DOHH2 (cell line): Measurements from ENCODE around the gene OCA2.

Experiments
- H3F3A ChIP-seq: fragments of 200-600 bp; sonication (generic), shearing (Covaris generic); 2 replicates; pipeline ENCODE4 v1.6.0; 2016; ENCODE audit warnings: antibody characterized with exemption, mild to moderate bottlenecking; ENCODE audit not compliant: control insufficient read depth, insufficient read depth
- H3K27ac ChIP-seq: fragments of 200-600 bp; sonication (generic); 2 replicates; pipeline ENCODE4 v1.5.1; 2014; ENCODE audit warnings: low read depth, mild to moderate bottlenecking, low read length, moderate library complexity
- H3K27me3 ChIP-seq: fragments of 200-600 bp; sonication (generic); 2 replicates; pipeline ENCODE4 v1.6.1; 2014; ENCODE audit warnings: mild to moderate bottlenecking, low read length, mixed read lengths; ENCODE audit not compliant: control insufficient read depth
- H3K36me3 ChIP-seq: fragments of 200-600 bp; sonication (generic); 2 replicates; pipeline ENCODE4 v1.6.1; 2014; ENCODE audit warnings: mild to moderate bottlenecking, low read length, moderate library complexity, mixed read lengths; ENCODE audit not compliant: control insufficient read depth
- H3K4me1 ChIP-seq: fragments of 200-600 bp; sonication (generic); 2 replicates; pipeline ENCODE4 v1.6.1; 2014; ENCODE audit warnings: mild to moderate bottlenecking, low read length, mixed read lengths; ENCODE audit not compliant: control insufficient read depth
- H3K4me2 ChIP-seq: fragments of 200-600 bp; sonication (generic); 2 replicates; pipeline ENCODE4 v1.6.0; 2014; ENCODE audit warnings: mild to moderate bottlenecking, low read length, moderate library complexity
- H3K4me3 ChIP-seq: fragments of 200-600 bp; sonication (generic); 2 replicates; pipeline ENCODE4 v1.5.1; 2014; ENCODE audit warnings: mild to moderate bottlenecking, low read length, mixed read lengths
- H3K79me2 ChIP-seq: fragments of 200-600 bp; sonication (generic); 2 replicates; pipeline ENCODE4 v1.6.1; 2014; ENCODE audit warnings: mild to moderate bottlenecking, low read length, mixed read lengths; ENCODE audit not compliant: control insufficient read depth
- H3K9me2 ChIP-seq: fragments of 200-600 bp; sonication (generic); replicated peaks from 2 replicates; pipeline ENCODE4 v1.6.1; 2014; ENCODE audit warnings: mild to moderate bottlenecking, low read length, mixed read lengths; ENCODE audit not compliant: control insufficient read depth
- H3K9me3 ChIP-seq: fragments of 200-600 bp; sonication (generic); 2 replicates; pipeline ENCODE4 v1.6.1; 2014; ENCODE audit warnings: antibody characterized with exemption, low read length, mixed read lengths; ENCODE audit not compliant: control insufficient read depth, insufficient read depth
- H4K20me1 ChIP-seq: fragments of 200-600 bp; sonication (generic); 2 replicates; pipeline ENCODE4 v1.6.0; 2014; ENCODE audit warnings: low read depth, mild to moderate bottlenecking, antibody characterized with exemption, low read length, moderate library complexity; ENCODE audit not compliant: control insufficient read depth, insufficient read depth
- EZH2phosphoT487 ChIP-seq: fragments of 200-600 bp; sonication (generic); IDR thresholded peaks from 2 replicates; pipeline ENCODE4 v1.6.1; 2017; ENCODE audit warnings: borderline replicate concordance, mild to moderate bottlenecking, antibody characterized with exemption, low read length, moderate library complexity, mixed read lengths
- TF ChIP-seq, protein P1 (sequence below): fragments of 200-600 bp; sonication (generic); IDR thresholded peaks from one replicate; pipeline ENCODE4 v1.5.1; 2014; ENCODE audit warnings: antibody characterized with exemption, mild to moderate bottlenecking, low read depth, low read length; ENCODE audit not compliant: poor library complexity, severe bottlenecking

Gene OCA2

GRCh38 chr15:27847775-27848710, 251.1 kb downstream of the OCA2 start:
- Histone ChIP-seq H3F3A (no peaks in the 10 kb centered on the region), H4K20me1 (no peaks in the 10 kb centered on the region), H3K4me1 (no peaks in the 10 kb centered on the region), H3K27me3 (no peaks in the 10 kb centered on the region), H3K79me2 (no peaks in the 10 kb centered on the region), H3K27ac (no peak overlapping the region), H3K36me3 (no peaks in the 10 kb centered on the region), H3K9me2 (no peaks in the 10 kb centered on the region), H3K4me3 (no peak overlapping the region), H3K9me3 (peaks cover 26% of the 10 kb centered on the region; the same call in 1 of the 2 replicates), H3K4me2 (no peak overlapping the region)
- no peak for TF ChIP-seq EZH2phosphoT487

DNA sequence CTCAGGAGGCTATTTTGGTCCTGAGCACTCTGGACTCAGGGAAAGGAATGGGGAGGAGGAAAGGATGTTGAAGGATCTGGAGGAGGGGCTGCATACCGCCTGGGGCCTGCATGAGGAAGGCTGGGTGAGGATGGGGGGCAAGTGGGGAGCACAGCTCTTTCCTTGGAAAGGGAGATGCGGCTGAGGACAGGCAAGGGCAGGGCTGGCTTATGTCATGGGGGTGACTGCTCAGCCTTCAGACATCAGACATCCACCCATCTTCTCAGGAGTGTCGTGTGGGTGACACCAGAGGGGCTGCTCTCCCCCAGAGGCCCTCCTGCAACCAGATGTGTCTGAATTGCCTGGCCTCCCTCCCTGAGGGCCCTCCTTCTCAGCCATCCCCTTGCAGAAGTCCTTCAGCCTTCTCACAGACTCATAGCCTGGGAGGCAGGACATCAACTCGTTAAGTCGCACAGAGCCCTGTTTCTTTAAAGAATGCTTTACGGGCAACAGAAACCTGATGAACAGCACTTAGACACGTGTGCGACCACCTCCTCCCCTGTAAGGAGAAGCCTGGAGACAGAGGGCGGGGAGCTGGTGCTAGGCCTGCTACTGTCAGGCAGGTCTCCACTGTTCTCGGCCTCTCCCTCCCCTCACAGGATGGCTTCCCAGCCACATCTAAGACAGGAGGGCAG, 252.3 kb downstream of the OCA2 start:
- Histone ChIP-seq H3K4me3 (no peak overlapping the region), H3K9me2 (no peaks in the 10 kb centered on the region), H3K27me3 (no peaks in the 10 kb centered on the region), H3K4me1 (no peaks in the 10 kb centered on the region), H3K79me2 (no peaks in the 10 kb centered on the region), H3K27ac (no peak overlapping the region), H3K36me3 (no peaks in the 10 kb centered on the region), H3F3A (no peaks in the 10 kb centered on the region), H4K20me1 (no peaks in the 10 kb centered on the region), H3K9me3 (peaks cover 26% of the 10 kb centered on the region; the same call in 1 of the 2 replicates), H3K4me2 (no peak overlapping the region)
- TF ChIP-seq, protein P1, sequence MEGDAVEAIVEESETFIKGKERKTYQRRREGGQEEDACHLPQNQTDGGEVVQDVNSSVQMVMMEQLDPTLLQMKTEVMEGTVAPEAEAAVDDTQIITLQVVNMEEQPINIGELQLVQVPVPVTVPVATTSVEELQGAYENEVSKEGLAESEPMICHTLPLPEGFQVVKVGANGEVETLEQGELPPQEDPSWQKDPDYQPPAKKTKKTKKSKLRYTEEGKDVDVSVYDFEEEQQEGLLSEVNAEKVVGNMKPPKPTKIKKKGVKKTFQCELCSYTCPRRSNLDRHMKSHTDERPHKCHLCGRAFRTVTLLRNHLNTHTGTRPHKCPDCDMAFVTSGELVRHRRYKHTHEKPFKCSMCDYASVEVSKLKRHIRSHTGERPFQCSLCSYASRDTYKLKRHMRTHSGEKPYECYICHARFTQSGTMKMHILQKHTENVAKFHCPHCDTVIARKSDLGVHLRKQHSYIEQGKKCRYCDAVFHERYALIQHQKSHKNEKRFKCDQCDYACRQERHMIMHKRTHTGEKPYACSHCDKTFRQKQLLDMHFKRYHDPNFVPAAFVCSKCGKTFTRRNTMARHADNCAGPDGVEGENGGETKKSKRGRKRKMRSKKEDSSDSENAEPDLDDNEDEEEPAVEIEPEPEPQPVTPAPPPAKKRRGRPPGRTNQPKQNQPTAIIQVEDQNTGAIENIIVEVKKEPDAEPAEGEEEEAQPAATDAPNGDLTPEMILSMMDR = no peak
- TF ChIP-seq EZH2phosphoT487 = no peak

- no peak for TF ChIP-seq EZH2phosphoT487
- TF ChIP-seq, protein P1 = no peak
- H3F3A ChIP-seq = no peaks in the 10 kb centered on the region
- H3K36me3 ChIP-seq = no peaks in the 10 kb centered on the region
- H3K4me3 ChIP-seq = no peak overlapping the region
- H3K9me3 ChIP-seq = peaks cover 26% of the 10 kb centered on the region; the same call in 1 of the 2 replicates
- H3K4me2 ChIP-seq = no peak overlapping the region
- H3K4me1 ChIP-seq = no peaks in the 10 kb centered on the region
- no peak overlapping the region for H3K27ac ChIP-seq
- no peaks in the 10 kb centered on the region for H3K27me3 ChIP-seq
- no peaks in the 10 kb centered on the region for H4K20me1 ChIP-seq
- no peaks in the 10 kb centered on the region for H3K9me2 ChIP-seq
- H3K79me2 ChIP-seq = no peaks in the 10 kb centered on the region
Observed at GRCh38 chr15:27845535-27846369, 253.4 kb downstream of the OCA2 start.
